D721Med (cell line): ENCODE measurements around the gene GBE1.

Experiments
- DNase-seq: peaks from one replicate; pipeline ENCODE4 v3.0.0; 2011; ENCODE audit warnings: low spot score; ENCODE audit not compliant: insufficient read length
- FAIRE-seq: peaks from 2 replicates; lab custom pipeline; 2011; peaks lifted over from hg19 to GRCh38; lab: Jason Lieb, UNC
- CTCF ChIP-seq: IDR thresholded peaks from 2 replicates; pipeline ENCODE4 v1.5.1; 2012; ENCODE audit warnings: mild to moderate bottlenecking, control low read depth; ENCODE audit not compliant: insufficient read depth; ENCODE audit errors: missing control alignments

The GBE1 gene

GRCh38 chr3:81632659-81633058 is 128.8 kb downstream of the GBE1 start:
- DNase-seq (no peak), FAIRE-seq (no peak)
- no peak for TF ChIP-seq CTCF

- TF ChIP-seq CTCF: no peak
- FAIRE-seq (no peak), DNase-seq (no peak)
Measured at GRCh38 chr3:81624756-81625155, 136.7 kb downstream of the GBE1 start.

DNA sequence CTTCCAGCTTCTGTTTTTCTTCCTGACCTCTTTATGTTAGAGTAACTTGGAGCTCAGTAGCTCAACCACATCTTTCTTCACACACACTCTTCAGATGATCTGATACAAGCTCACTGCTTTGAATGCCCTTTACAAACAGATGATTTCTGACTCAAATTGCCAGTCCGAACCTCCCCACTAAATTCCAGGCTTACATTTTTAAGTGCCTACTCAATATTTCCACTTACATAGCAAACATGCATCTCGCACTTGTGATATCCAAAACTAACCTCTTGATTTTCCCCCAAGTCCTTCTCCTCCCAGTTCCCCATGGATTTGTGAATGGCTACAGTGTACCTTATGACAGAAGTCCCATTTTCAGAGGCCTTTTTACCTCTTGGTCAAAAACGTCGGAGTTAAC is 139.1 kb downstream of the GBE1 start:
- FAIRE-seq (no peak), DNase-seq (no peak)
- TF ChIP-seq CTCF: no peak

DNA sequence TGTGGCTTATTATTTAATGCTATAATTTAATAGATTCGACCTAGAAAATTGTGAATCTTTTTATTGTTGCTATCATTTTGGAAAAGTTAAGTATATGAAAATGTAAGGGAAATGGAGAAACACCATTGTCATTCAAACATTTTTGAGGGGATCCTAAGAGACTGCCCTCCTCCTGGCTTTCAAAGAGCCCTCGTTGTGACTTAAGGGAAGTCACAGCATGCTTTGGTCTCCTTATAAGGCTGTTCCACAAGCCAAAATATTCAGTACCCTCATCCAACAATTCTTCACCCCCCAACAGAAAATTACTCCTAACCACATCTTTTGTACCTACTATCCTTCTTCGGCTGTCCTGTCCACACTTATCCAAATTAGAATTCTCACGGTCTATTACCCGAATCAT is 140.2 kb downstream of the GBE1 start:
- no peak for TF ChIP-seq CTCF
- FAIRE-seq: no peak
- no peak for DNase-seq

DNA sequence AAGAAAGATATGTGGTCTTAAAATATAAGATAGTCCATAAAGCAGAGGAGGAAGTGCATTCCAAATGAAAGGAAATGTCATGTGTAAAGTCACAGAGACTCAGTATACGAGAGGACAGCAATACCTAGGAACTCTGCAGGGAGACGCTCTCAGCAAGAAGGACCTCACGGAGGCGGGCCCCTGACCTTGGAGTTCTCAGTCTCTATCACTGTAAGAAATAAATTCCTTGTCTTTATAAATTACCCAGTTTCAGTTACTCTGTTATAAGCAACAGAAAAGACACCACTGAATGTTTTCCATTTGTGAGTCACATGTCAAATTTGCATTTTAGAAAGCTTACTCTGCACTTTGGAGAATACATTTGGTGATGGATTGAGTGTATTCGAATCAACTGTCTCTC is 140.6 kb downstream of the GBE1 start:
- FAIRE-seq: no peak
- no peak for TF ChIP-seq CTCF

DNA sequence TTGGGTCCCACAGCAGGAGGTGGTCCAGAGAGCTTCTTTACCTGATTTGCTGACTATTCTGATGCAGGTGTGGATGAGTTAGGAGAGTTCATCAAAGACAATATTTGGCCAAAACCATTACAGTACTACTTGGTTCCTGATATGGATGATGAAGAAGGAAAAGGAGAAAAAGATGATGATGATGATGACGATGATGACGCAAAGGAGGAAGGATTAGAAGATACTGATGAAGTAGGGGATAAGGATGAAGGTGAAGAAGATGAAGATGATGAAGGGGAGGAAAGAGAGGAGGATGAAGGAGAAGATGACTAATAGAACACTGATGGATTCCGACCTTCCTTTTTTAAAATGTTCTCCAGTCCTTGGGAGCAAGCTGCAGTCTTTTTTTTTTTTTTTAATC is 148.7 kb downstream of the GBE1 start:
- no peak for TF ChIP-seq CTCF
- FAIRE-seq (no peak), DNase-seq (no peak)

More for the DNA sequence above, 140.6 kb downstream of the GBE1 start:
- DNase-seq: no peak

DNA sequence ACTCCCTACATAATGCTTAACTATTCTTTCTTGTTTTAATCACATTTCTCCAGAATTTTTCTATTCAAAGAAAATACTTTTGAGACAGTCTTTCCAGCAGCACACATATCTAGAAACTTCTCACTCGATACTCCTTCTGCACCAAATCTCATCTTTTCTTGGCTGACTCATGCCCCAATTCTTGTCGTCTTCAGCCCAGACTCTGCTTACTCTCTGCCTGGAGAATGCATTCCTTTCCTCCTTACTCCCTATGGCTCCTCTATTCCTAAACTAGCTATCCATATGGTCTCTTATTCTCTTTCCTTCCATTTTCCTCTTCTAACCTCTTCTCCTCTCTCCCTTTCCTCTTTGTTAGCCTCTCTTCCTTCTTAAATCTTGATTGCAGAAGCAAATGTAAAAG is 158.7 kb downstream of the GBE1 start:
- DNase-seq: no peak
- no peak for FAIRE-seq
- no peak for TF ChIP-seq CTCF
